CMK (cell line): ENCODE data around the gene CHCHD4.
A peak's percentile ranks its signal among the peaks of the same experiment; 100 is the strongest.

ENCODE experiments used
- DNase-seq: peaks from one replicate; pipeline ENCODE4 v3.0.0-alpha.2; 2010; ENCODE audit warnings: low read depth

CHCHD4 gene

DNA sequence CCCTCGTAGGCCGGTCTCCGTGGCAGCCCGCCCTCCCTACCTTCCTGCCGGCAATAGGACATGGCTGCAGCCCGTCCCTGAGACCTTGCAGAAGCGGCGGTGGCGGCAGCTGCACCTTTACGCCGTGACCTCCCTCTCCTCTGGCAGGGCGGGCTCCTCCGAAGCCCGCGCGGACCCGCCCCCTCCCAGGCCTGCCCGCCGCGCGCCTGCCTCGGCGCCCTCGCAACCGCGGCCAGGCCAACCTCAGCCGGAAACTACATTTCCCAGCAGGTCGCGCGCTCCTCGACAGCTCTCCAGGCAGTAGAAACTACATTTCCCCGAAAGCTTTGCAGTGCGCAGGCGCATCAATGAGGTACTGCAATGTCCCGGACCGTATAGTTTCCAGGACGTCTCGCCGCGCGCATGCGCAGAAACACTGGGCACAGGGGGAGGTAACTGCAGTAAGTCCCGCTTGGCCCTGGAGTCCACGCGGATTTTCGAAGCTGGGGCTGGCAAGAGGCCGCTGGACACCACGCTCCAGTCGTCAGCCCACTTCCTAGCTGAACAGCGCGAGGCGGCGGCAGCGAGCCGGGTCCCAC, at the start of gene CHCHD4, which contains the start of gene TMEM43:
TSS of gene CHCHD4 (minus strand) at position 256 of the 578 bp plus-strand sequence. CDS start at position 62, 194 bp downstream.
TSS of gene TMEM43 (plus strand) at position 438 of the 578 bp plus-strand sequence. CDS start 142 bp downstream, outside the sequence.
- peak; percentile 96 for DNase-seq

DNA sequence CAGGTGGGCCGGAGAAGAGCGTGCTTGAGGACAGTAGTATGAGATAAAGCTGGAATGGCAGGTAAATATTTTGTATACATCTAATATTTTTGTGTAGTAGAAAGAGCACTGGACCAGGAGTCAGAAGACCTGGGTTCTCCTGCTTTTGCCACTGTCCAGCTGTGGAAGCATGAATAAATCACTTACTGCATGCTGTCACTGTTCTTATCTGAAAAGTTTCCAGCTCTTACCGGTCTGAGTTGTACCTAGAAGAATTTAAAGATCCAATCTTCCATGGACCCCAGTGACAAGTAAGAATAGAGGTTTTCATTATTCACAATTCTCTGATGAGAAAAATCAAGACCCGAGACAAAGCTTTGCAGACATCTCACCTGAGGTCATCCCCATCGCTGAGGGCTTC, 47.8 kb upstream of the CHCHD4 start:
- no peak for DNase-seq

DNA sequence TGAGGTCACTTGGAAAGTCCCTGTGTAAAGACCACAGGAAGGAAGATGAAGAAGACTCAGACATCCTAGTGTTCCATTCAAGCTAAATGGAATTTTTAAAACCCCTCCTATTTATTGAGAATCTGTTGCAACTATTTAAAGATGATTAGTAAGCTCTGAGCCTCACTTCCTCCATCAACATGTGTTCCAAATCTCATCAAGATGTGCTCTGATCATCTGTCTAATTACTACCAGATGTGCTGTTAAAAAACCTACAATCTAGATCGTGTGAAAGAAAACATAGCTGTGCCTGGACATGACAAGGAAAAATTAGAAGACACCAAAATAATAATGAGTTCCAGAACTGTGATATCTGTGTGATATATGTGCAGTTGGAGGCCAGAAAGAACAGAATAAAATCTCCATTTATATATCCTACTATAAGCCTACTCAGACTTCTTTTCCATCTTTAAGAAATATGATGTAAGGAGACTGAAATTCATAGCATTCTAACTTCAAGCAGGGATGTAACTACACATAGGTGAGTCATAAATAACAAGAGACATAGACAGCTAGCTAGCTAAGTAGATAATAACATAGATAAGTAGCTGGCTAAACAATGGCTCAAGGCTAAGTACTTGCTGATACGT, 46.0 kb upstream of the CHCHD4 start:
- DNase-seq: no peak

DNA sequence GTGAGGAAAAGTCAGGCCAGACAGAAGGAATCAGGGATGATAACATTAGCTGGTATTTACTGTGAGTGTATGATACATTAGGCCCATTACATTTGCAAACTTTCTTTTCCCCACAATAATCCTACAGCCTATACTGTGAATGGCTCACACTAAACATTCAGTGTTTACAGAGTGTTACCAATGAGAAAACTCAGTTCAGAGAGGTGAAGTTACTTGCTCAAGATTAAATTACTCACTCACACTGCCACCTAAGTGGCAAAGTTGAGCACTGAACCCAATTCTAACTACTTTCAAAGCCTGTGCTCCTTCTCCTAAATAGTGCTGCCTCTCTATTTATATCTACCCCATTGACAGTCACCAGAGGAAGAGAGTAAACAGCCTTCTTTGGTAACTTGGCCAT, 45.2 kb upstream of the CHCHD4 start:
- no peak for DNase-seq

DNA sequence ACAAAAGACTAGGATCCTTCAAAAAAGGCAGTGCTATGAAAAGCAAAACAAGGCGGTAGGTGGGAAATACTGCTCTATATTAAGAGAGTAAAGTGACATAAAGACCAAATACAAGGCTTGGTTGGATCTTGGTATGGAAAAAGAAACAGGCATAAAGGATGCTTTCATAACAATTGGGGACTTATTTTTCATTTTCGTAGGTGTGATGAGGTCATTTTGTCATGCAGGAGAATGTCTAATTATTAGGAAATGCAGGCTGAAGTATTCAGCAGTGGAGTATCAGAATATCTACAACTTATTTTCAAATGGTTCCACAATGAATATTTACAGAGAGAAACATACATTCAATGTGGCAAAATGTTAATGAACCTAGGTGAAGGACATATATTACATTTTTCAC, 44.8 kb upstream of the CHCHD4 start:
- no peak for DNase-seq

DNA sequence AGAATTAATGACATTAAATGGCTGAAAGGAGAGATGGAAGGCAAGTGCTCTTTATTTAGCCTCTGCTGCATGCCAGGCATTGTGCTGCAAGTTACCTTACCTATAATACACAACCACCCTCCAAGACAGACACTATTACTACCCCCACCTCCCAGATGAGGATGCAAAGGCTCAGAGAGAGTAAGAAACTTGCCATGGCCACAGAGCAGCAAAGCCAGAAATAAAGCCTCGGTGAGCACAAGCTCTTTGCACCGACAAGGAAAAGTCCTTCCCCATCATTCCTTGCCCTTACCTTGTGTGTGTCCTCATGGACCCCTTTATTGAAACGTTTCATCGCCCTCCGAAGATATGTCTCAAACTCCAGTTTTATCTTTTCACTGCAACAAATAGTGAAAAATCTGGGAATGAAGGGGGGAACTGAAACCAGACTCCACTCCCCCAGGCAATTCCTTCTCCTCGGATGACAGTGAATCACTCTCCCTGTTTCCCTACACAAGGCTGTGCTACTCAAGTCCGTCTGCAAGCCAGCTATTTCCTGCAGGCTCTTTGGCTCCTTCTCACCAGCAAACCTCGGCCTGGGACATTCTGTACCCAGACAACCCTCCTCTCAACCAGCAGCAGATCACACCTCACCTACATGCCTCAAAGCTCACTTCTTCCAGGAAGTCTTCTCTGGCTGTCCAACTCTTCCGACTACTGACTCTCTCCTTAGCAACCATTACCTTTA, 42.4 kb upstream of the CHCHD4 start:
- DNase-seq: no peak

DNA sequence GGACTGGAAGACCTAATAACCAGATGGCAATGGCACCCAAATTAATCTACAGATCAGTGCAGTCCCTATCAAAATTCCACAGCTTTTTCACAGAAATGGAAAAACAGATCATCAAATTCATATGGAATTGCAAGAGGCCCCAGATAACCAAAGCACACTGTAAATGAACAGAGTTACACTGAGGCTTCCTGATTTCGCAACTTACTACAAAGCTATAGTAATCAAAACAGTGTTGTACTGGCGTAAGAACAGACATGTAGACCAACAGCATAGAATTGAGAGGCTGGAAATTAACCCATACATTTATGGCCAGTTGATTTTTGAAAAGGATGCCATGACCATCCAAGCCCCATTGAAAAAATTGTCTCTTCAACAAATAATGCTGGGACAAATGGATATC, 37.5 kb upstream of the CHCHD4 start:
- DNase-seq: no peak

DNA sequence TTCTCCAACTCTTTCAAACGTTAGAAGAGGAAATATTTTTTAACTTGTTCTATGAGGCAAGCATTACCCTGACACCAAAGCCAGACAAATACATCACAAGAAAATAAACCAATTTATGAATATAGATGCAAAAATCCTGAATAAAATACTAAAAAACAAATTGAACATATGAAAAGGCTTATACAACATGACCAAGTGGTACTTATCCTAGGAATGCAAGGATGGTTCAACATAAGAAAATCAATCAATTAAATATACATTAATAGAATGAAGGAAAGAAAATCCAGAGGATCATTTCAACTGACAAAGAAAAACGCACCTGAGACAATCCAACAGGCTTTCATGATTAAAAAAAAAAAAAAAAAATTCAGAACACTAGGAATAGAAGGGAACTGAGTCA, 36.6 kb upstream of the CHCHD4 start:
- DNase-seq: no peak

DNA sequence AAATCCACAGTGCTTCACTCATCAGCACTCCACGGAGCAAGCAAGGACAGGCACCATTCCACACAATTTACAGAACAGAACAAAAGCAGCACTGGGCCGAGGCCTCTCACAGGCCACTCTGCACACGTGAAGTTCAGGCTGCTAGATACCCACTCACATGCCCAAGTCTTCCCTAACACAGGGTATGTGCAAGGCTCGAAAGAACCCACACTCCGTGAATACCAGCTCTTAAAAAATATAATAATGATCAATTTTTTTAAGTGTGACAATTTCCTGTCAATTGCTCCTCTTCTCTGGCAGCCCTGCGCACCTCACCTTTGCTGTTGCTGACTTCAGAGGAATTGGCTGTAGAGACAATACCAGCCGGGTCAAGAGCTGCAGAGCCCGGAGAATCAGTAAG, 34.8 kb upstream of the CHCHD4 start:
- DNase-seq: no peak

DNA sequence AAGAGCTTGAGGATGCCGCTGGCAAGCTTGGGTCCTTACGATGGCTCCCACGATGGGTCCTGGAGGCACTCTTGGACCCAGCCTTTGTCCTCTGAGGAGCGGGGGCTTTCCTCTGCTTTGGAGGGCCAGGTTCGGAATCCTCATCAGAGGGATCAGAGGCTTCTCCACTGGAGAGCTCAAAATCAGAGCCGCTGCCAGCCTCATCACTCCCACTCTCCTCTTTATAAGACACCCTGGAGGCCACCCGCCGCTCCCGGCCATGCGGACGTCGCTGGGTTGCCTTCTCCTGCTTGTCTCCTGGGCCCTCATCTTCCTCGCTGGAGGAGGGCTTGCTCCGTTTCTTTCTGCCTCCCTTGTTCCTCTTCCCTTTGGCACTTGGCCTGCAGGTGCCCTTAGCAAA, 33.7 kb upstream of the CHCHD4 start:
- no peak for DNase-seq

DNA sequence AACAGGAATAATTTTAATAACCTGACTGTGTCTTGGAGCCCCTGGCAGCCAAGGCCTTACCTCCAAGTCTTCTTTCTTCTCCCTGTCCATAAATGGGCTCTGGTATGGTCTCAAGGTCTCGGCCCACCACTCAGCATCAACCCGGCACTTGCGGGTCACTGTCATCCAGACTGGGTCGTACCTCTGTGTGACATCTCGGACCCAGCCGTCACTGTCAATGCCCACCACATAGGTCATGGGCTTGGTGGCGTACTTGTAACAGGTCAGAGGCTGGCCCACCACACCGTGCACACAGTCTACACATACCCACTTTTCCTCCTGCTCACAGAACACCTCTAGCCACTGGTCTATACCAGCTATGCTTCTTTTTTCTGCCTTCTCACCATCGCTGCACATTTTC, 33.3 kb upstream of the CHCHD4 start:
- no peak for DNase-seq

DNA sequence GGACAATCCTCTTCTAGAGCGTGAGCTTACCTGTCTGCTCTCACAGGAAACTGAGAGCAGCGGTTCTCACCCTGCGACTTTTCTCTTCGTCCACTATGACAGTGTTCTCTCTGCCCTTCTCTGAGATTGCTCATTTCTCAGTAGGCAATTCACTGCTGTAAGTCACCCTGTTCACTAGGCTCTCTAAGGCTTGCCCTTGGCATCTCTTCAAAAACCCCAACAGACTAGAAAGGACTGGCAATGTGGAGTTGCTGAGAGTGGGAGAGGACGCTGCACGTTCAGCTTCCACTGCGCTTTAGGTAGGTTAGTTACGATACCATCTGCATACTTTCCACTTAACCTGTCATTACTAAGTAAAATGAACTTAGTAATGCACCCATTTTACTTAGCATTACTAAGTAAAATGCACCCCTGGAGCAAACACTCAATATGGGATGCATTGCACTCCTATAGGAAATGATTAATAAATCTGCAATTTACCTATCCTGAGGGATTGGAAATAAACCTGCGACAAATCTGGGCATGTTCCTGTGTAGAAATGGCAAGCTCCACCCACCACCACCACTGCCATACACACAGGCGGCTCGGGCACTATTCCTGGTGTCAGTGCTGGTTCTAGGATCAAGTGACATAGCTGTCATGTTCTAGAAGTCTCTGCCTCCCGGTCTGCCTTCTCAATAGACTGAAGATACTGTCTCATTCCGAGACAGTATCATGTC, 32.3 kb upstream of the CHCHD4 start:
- no peak for DNase-seq

DNA sequence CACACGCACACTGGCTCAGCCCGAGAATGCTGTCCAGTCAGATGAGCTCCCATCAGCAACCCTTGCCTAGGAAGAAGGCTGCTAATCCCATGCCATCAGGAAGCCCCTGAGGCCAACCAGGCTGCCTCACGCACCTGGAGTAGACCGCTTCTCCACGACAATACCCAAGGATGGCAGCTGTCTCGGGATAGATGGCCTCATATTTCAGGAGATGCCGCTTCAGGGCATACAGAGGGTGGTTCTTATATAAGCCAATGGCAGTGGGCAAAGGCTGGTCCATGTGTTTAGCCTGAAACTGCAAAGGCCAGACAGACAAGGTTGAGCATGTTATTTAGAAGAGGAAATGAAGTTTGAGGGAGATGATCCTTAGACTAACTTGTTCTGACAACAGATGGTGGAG, 31.5 kb upstream of the CHCHD4 start:
- DNase-seq: no peak

DNA sequence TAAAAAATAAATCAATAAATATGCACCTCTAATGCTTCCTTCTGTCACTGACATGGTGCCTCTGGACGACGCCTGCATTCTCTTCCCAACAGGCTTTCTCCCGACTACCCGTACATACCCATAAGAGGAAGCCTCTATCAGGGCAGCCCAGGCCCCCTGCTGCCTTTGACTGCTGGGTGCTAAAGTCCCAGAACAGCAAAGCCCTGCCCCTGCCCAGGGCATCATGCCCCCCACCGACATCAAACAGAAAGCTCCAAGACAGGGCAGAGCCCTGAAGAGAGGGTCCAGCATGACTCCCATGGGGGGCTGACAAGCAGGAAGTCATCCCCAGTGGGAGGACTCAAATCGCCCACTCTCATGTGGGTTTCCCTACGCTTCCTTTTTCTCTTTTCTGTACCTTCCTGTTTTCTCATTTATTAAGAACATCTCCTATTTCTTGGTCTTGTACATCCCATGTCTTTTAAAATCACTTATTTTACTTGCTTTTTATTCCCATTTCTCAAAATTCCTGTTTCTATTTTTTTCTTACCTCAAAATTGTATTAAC, 30.3 kb upstream of the CHCHD4 start:
- DNase-seq: no peak

DNA sequence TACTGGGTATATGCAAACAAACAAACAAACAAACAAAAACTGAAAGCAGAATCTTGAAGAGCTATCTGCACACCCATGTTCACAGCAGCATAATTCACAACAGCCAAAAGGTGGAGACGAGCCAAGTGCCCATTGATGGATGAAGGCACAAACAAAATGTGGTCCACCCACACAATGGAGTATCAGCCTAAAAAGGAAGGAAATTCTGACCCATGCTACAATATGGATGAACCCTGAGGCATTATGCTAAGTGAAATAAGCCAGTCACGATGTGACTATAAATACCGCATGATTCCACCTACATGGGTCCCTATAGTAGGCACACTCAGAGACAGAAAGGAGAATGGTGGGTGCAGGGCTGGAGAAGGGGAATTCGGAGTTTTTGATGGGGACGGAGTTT, 29.6 kb upstream of the CHCHD4 start:
- no peak for DNase-seq

DNA sequence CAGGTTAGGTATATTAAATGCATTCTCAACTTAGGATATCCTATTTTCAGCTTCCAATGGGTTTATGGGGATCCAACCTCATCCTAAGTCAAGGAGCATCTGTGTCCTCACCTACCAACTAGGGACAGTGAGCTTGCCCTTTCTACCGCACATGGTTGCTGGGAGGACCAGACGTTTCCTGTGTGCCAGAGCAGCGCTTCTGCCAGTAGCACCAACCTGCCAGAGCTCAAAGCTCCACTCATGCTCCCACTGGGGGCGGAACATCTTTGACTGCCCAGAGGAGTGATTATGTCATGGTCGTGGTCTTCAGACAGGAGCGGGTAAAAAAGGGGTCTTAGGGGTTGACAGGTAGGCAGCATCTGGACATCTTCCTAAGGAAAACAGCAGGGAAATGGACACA, 29.0 kb upstream of the CHCHD4 start:
- DNase-seq: no peak

DNA sequence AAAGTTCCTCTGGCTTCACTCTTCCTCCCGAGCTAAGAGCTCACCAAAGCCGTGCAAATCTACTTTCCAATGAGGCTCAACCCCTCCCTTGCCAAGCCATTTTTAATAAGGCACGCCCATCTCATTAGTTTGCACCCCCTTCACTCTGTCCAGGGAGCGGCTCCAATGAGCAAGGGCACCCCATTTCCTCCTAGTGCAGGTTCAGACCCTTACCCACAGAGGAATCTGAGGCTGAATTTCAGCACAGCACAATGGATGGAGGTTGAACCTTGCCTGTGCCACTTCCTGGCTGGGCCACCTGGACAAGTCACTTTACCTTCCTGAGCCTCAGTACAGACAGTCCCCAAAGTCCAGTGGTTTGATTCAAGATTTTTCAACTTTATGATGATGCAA, 28.3 kb upstream of the CHCHD4 start:
- no peak for DNase-seq

DNA sequence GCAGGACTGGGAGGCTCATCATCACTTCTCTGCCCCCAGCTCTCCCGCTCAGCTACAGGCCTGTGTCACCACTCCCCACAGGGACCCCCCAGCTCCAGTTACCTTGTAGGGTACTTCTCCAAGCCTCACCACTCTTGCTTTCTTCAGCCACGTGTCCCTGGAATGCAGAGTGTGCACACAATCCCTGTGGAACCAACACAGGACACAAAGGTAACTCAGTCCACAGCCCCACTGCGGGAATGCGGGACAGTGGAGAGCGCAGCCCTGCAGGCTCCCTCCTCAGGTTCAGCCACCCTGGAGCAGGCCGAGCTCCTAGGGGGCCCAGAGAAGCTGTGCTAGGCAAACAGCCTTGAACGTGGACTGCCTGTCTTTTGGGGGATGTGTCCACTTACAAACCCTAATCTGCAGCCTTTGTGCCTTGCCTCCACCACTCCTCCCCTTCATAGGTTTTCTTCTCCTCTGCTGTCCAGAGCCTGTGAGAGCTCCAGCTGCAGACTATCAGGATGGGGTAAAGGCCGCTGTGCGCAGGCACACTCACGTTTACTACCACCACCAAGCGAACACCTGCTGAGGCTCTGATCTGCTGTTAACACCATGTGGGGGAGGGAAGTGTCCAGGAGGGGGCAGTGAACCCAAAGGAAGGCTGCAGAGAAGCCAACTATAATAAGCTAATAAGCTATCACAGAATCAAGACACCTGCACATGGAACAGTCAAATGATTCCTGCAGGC, 27.7 kb upstream of the CHCHD4 start:
- no peak for DNase-seq

DNA sequence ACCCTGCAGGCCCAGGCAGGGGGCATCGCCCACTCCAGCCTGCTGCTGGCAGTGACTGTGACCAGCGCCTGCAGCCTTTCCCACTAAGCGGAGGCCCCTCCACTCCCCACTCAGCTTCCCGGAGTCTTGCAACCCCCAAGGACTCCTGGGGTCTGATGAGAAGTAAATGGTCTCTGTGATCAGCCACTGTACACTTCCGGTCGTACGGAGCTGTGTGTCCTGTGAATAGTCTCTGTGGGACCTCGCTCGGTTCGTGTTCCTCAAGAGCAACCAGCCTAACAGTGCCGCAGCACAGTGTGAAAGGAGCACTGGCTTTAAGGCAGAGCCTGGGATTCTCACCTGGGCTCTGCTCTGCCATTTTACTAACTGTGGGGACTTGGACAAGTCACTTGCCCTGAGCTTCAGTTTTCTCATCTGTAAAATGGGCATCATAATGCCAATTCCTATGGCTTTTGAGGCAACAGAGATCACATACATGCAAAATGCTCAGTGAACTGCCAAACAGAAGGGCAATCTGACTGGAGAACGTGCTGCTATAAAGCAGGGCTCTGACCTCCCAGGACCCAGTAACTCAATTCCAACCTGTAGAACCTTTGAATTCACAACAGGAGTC, 26.9 kb upstream of the CHCHD4 start:
- DNase-seq: no peak

DNA sequence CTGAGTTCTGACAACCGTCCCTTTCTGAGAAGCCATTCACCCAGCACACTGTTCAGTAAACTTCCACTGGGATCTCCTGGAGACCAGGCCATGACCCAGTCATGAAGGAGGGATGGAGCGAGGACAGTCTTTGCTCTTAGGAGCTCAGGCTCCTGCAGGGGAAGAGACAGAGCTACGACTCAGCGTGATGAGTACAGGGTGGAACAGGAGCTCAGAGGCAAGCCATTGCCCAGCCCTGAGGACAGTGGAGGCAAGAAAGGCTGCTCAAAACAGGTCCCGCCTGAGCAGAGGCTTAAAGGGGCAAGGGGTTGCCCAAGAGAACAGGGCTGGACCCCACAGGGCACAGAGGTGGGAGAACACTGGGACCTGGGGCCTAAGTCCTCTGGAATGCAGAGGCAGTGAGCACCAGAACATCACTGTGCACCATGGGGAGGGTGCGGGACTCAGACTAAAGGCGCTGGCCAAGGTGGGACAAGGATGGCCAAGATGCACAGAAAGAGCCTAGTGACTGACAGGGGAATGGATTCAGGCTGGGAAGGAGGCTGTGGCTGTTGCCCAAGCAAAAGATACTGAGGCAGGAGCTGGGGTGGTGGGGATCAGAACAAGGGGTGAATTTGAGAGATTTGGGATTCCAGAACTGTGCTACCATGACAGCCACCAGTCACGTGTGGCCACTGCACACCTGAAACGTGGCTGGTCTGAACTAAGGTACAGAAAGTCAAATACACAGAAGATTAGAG, 26.0 kb upstream of the CHCHD4 start:
- DNase-seq: no peak

DNA sequence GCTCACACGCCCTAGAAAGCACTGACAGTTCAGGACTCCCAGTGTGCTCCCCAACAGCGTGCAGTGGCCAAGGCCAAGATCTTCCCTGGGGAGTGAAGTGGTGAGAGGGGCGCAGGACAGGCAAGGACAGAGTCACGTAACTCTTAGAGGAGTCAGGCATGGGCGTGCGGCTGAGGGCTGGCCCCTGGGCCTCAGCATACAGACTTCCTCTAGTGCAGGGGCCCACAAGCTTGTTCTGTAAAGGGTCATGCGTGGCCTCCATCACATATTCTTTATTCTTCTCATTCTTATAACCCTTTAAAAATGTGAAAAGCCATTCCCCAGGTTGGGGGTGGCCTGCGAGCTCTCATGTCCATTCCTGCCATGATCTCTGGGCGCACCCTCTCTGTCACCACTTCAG, 25.4 kb upstream of the CHCHD4 start:
- no peak for DNase-seq
